ENCODE data around the gene NOL3. TPM values are rescaled to one million over a fixed set of nuclear protein-coding genes. Genes with fewer than 3 reads are reported as not detected.

The NOL3 gene
- total RNA-seq, 2 experiments from 2014 or later = 14.8 to 20.1 TPM

GRCh38 chr16:67156143-67156844, 14.0 kb upstream of the NOL3 start:
- Mint-ChIP-seq H3K36me3 (peaks cover 7% of the 10 kb centered on the region), H3K4me1 (ENCODE audit: low read depth) (peaks cover 54% of the 10 kb centered on the region), H3K4me3 (no peak overlapping the region), H3K27ac (no peak overlapping the region), H3K9me3 (no peaks in the 10 kb centered on the region), H3K27me3 (no peaks in the 10 kb centered on the region)
- no peak for DNase-seq
- intact Hi-C loops (cut with micrococcal nuclease) = loop anchor here (5.0 kb wide), 1 partner anchor 49 kb away; the partner anchor contains the start of gene PHAF1
- ChIA-PET POLR2A (no interaction called here), CTCF (interaction anchor here (0.8 to 14.8 kb wide), 17 partner anchors 9 to 203 kb away, joined by 4 to 350 read pairs (median 10); partner anchors contain the start of genes CES3, HSF4, PHAF1 and TMEM208)

- intact Hi-C loops (cut with micrococcal nuclease) = loop anchor here (5.0 kb wide), 1 partner anchor 50 kb away; the partner anchor contains the start of gene PHAF1
Observed at GRCh38 chr16:67157106-67157748, 13.1 kb upstream of the NOL3 start.

GRCh38 chr16:67157892-67158635, 12.3 kb upstream of the NOL3 start:
- ChIA-PET CTCF (interaction anchor here (0.6 to 14.8 kb wide), 13 partner anchors 11 to 204 kb away, joined by 3 to 350 read pairs (median 7); partner anchors contain the start of genes CES3, MATCAP1 and NOL3), POLR2A (interaction anchor here (0.8 to 2.8 kb wide), 9 partner anchors 11 to 145 kb away, joined by 3 to 23 read pairs (median 4); partner anchors contain the start of gene NOL3)
- Mint-ChIP-seq H3K27ac (peak overlapping the region; percentile 95), H3K27me3 (peaks cover 5% of the 10 kb centered on the region), H3K9me3 (no peaks in the 10 kb centered on the region), H3K4me1 (ENCODE audit: low read depth) (peaks cover 61% of the 10 kb centered on the region), H3K36me3 (peaks cover 14% of the 10 kb centered on the region), H3K4me3 (peak overlapping the region; percentile 93)
- intact Hi-C loops (cut with micrococcal nuclease) = loop anchor here (2.0 to 5.0 kb wide), 4 partner anchors 51 to 285 kb away; partner anchors contain the start of genes FHOD1 and PHAF1
- no peak for DNase-seq

More at GRCh38 chr16:67157106-67157748, 13.1 kb upstream of the NOL3 start:
- Mint-ChIP-seq H3K36me3 (peaks cover 12% of the 10 kb centered on the region), H3K4me3 (no peak overlapping the region), H3K27me3 (peaks cover 3% of the 10 kb centered on the region), H3K9me3 (no peaks in the 10 kb centered on the region), H3K27ac (peak overlapping the region; percentile 95), H3K4me1 (ENCODE audit: low read depth) (peaks cover 61% of the 10 kb centered on the region)
- ChIA-PET CTCF (interaction anchor here (0.6 to 14.8 kb wide), 13 partner anchors 12 to 203 kb away, joined by 3 to 350 read pairs (median 7); partner anchors contain the start of genes CES3, MATCAP1 and NOL3), POLR2A (interaction anchor here (0.5 to 1.4 kb wide), 5 partner anchors 12 to 144 kb away, joined by 3 to 6 read pairs (median 3); no protein-coding TSS in a partner anchor)
- DNase-seq = no peak

GRCh38 chr16:67158637-67159600, 11.4 kb upstream of the NOL3 start:
- intact Hi-C loops (cut with micrococcal nuclease) = loop anchor here (1.0 to 5.0 kb wide), 10 partner anchors 11 to 286 kb away; partner anchors contain the start of genes FHOD1, MATCAP1, NOL3 and PHAF1
- H3K27ac Mint-ChIP-seq = peak overlapping the region; percentile 95
- peak overlapping the region; percentile 93 for H3K4me3 Mint-ChIP-seq
- POLR2A ChIA-PET = interaction anchor here (1.0 to 2.8 kb wide), 13 partner anchors 8 to 181 kb away, joined by 3 to 23 read pairs (median 5); partner anchors contain the start of genes B3GNT9, E2F4 and NOL3
- CTCF ChIA-PET = interaction anchor here (0.8 to 14.8 kb wide), 11 partner anchors 8 to 211 kb away, joined by 3 to 350 read pairs (median 8); partner anchors contain the start of genes B3GNT9, CES3 and NOL3
- H3K36me3 Mint-ChIP-seq = peaks cover 14% of the 10 kb centered on the region
- H3K27me3 Mint-ChIP-seq = peaks cover 8% of the 10 kb centered on the region
- peaks cover 56% of the 10 kb centered on the region for H3K4me1 Mint-ChIP-seq (ENCODE audit: low read depth)
- peak; percentile 93 for DNase-seq
- no peaks in the 10 kb centered on the region for H3K9me3 Mint-ChIP-seq

GRCh38 chr16:67161595-67162058, 8.7 kb upstream of the NOL3 start:
- DNase-seq = no peak
- ChIA-PET POLR2A (no interaction called here), CTCF (interaction anchor here (1.6 to 14.8 kb wide), 7 partner anchors 8 to 178 kb away, joined by 4 to 350 read pairs (median 20); partner anchors contain the start of gene NOL3)
- peaks cover 12% of the 10 kb centered on the region for H3K36me3 Mint-ChIP-seq
- H3K4me3 Mint-ChIP-seq = no peak overlapping the region
- peaks cover 26% of the 10 kb centered on the region for H3K27me3 Mint-ChIP-seq
- H3K9me3 Mint-ChIP-seq = no peaks in the 10 kb centered on the region
- no peak overlapping the region for H3K27ac Mint-ChIP-seq
- intact Hi-C loops (cut with micrococcal nuclease) = no loop called here
- peaks cover 52% of the 10 kb centered on the region for H3K4me1 Mint-ChIP-seq (ENCODE audit: low read depth)

- peaks cover 12% of the 10 kb centered on the region for H3K36me3 Mint-ChIP-seq
- intact Hi-C loops (cut with micrococcal nuclease) = no loop called here
- CTCF ChIA-PET = interaction anchor here (0.5 to 14.8 kb wide), 14 partner anchors 7 to 288 kb away, joined by 3 to 350 read pairs (median 3); partner anchors contain the start of genes EXOC3L1 and NOL3
- H3K9me3 Mint-ChIP-seq = no peaks in the 10 kb centered on the region
- no peak for DNase-seq
- H3K4me3 Mint-ChIP-seq = no peak overlapping the region
- H3K4me1 Mint-ChIP-seq (ENCODE audit: low read depth) = peaks cover 43% of the 10 kb centered on the region
- no peak overlapping the region for H3K27ac Mint-ChIP-seq
- POLR2A ChIA-PET = interaction anchor here (0.8 to 1.3 kb wide), 5 partner anchors 11 to 133 kb away, joined by 3 to 6 read pairs (median 3); partner anchors contain the start of gene B3GNT9
- peaks cover 32% of the 10 kb centered on the region for H3K27me3 Mint-ChIP-seq
Observed at GRCh38 chr16:67162506-67163163, 7.7 kb upstream of the NOL3 start.

GRCh38 chr16:67163164-67163998, 7.0 kb upstream of the NOL3 start:
- peaks cover 34% of the 10 kb centered on the region for H3K27me3 Mint-ChIP-seq
- H3K36me3 Mint-ChIP-seq = peaks cover 10% of the 10 kb centered on the region
- H3K4me3 Mint-ChIP-seq = peak overlapping the region; percentile 8
- peak; percentile 61 for DNase-seq
- ChIA-PET POLR2A (interaction anchor here (0.8 to 1.3 kb wide), 6 partner anchors 8 to 134 kb away, joined by 3 to 6 read pairs (median 3); partner anchors contain the start of gene B3GNT9), CTCF (interaction anchor here (0.5 to 14.8 kb wide), 14 partner anchors 8 to 289 kb away, joined by 3 to 350 read pairs (median 3); partner anchors contain the start of gene EXOC3L1)
- intact Hi-C loops (cut with micrococcal nuclease) = no loop called here
- peaks cover 36% of the 10 kb centered on the region for H3K4me1 Mint-ChIP-seq (ENCODE audit: low read depth)
- no peaks in the 10 kb centered on the region for H3K9me3 Mint-ChIP-seq
- no peak overlapping the region for H3K27ac Mint-ChIP-seq

- intact Hi-C loops (cut with micrococcal nuclease) = no loop called here
- ChIA-PET POLR2A (interaction anchor here (1.0 to 1.2 kb wide), 2 partner anchors 9 to 11 kb away, joined by 3 to 4 read pairs; no protein-coding TSS in a partner anchor), CTCF (interaction anchor here (0.5 to 14.8 kb wide), 10 partner anchors 9 to 351 kb away, joined by 3 to 350 read pairs (median 3); no protein-coding TSS in a partner anchor)
- no peak for DNase-seq
- H3K4me3 Mint-ChIP-seq = peak overlapping the region; percentile 23
- H3K27ac Mint-ChIP-seq = no peak overlapping the region
- peaks cover 40% of the 10 kb centered on the region for H3K27me3 Mint-ChIP-seq
- peaks cover 10% of the 10 kb centered on the region for H3K36me3 Mint-ChIP-seq
- H3K9me3 Mint-ChIP-seq = no peaks in the 10 kb centered on the region
- peaks cover 30% of the 10 kb centered on the region for H3K4me1 Mint-ChIP-seq (ENCODE audit: low read depth)
Observed at GRCh38 chr16:67163999-67164558, 6.3 kb upstream of the NOL3 start.

GRCh38 chr16:67164599-67165061, 5.7 kb upstream of the NOL3 start, which contains the start of gene HSF4:
Gene HSF4, plus strand, starts transcription at chr16:67164745. Its CDS starts 67 bp downstream, at chr16:67164812.
- peaks cover 10% of the 10 kb centered on the region for H3K36me3 Mint-ChIP-seq
- ChIA-PET POLR2A (interaction anchor here (1.0 to 1.2 kb wide), 3 partner anchors 9 to 13 kb away, joined by 3 to 4 read pairs (median 3); no protein-coding TSS in a partner anchor), CTCF (interaction anchor here (0.5 to 4.1 kb wide), 6 partner anchors 10 to 350 kb away, joined by 3 to 12 read pairs (median 4); no protein-coding TSS in a partner anchor)
- H3K27ac Mint-ChIP-seq = no peak within 1 kb of the TSS
- peak; percentile 40 for DNase-seq
- peaks cover 33% of the 10 kb centered on the region for H3K4me1 Mint-ChIP-seq (ENCODE audit: low read depth)
- peak within 1 kb of the TSS; percentile 23 for H3K4me3 Mint-ChIP-seq
- peaks cover 40% of the 10 kb centered on the region for H3K27me3 Mint-ChIP-seq
- intact Hi-C loops (cut with micrococcal nuclease) = no loop called here
- no peaks in the 10 kb centered on the region for H3K9me3 Mint-ChIP-seq
